NCI-H2107 treated with DMSO at 0.1 percent for 48 hours (cell line): ENCODE data around the gene PEX3.
"Not testable (repeated sequence)": the region's sequence is repeated elsewhere in the genome, so short reads cannot be mapped to it uniquely, and the experiment has no call there.

ENCODE experiments used
- DNase-seq: peaks from one replicate; lab custom pipeline; 2025; ENCODE audit not compliant: unreplicated experiment; lab: John Stamatoyannopoulos, UW

Gene PEX3

DNA sequence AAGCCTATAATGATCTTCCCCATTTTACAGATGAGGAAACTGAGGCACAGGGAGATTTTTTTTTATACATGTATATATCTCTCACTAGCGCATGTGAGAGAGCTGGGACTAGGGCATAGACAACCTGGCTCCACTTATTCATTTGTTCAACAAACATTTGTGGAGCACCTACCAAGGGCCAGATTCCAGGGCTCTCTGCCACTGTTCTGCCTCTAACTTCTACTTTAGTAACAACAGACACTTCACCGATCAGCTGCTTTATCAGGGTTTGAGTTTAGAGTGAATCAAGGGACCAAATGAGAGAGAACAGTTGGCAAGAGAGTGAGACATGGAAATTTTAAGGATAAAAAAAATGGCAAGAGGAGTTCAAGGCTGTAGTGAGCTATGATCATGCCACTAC is 7.5 kb upstream of the PEX3 start:
- no peak for DNase-seq

DNA sequence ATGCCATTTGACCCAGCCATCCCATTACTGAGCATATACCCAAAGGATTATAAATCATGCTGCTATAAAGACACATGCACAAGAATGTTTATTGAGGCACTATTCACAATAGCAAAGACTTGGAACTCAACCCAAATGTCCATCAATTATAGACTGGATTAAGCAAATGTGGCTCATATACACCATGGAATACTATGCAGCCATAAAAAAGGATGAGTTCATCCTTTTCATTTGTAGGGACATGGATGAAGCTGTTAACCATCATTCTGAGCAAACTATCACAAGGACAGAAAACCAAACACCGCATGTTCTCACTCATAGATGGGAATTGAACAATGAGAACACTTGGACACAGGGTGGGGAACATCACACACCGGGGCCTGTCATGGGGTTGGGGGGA is 2.7 kb upstream of the PEX3 start:
- not testable (repeated sequence) for DNase-seq

DNA sequence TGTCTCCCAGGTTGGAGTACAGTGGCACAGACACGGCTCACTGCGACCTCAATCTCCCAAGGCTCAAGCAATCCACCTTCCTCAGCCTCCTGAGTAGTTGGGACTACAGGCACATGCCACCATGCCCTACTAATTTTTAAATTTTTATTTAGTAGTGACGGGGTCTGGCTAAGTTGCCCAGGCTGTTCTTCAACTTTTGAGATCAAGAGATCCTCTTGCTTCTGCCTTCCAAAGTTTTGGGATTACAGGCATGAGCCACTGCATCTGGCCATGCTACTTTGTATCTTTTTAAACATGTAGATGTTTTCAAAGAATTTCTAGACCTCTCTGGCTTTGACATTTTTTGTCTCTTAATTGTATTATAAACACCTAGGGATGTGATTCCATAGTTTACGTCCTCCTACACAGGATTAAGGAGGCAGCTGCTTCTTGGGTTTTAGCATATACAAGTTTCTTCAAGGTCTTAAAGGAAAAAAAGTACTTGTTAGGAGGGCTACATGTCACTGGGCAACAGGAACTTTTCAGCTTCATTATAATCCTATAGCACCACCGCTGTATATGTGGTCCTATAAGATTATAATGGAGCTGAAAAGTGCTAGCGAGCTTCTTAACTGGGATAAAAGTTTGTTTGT is 1.4 kb upstream of the PEX3 start:
- DNase-seq = no peak

DNA sequence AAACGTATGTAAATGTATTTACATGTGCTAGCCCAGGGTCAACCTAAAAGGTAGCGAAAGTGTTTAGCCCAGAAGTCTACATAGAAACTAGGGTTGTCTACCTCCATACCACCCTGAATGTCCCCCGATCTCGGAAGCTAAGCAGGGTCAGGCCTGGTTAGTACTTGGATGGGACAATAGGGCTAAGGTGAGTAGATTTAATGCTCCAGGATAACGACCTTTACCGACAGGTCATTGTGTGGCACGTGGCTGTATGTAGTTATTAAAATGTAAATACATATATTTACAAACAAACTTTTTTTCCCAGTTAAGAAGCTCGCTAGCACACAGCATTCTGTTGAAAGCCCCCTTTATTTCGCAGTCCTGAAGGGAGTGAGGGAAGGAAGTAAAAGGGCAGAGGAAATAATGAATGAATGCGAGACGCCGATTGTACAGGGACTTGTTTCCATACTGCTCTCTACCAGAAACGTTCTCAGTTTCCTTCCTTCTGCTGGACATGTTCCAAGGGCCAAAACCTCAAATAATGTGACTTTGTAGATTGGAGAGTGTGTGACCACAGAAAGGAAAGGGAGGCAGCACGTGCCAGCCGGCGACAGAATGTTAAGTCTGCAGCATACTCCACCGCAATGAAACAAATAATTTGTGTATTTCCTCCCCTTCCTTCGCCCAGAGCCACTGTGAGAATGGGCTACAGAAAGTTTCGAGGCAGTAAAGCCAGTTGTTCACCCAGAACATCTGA is 722 bp upstream of the PEX3 start:
- peak; percentile 18 for DNase-seq

DNA sequence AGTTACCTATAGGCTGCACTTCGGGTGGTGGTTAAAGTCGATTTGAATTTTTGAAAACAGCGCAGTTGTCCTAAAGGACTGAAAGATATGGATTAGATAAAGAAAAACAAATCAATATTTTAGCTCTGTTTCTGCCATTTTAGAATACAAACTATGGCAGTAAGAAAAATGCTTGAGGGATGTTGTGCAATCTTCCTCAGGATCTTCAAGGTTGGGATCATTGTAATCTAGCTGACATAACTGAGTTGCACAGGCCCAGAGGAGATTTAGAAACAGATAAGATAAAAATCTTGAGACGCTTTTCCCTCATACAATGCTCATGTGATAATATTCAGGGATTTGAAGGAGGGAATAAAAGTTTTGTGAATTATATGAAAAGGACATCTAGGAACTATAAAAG is 926 bp downstream of the PEX3 start:
- no peak for DNase-seq

DNA sequence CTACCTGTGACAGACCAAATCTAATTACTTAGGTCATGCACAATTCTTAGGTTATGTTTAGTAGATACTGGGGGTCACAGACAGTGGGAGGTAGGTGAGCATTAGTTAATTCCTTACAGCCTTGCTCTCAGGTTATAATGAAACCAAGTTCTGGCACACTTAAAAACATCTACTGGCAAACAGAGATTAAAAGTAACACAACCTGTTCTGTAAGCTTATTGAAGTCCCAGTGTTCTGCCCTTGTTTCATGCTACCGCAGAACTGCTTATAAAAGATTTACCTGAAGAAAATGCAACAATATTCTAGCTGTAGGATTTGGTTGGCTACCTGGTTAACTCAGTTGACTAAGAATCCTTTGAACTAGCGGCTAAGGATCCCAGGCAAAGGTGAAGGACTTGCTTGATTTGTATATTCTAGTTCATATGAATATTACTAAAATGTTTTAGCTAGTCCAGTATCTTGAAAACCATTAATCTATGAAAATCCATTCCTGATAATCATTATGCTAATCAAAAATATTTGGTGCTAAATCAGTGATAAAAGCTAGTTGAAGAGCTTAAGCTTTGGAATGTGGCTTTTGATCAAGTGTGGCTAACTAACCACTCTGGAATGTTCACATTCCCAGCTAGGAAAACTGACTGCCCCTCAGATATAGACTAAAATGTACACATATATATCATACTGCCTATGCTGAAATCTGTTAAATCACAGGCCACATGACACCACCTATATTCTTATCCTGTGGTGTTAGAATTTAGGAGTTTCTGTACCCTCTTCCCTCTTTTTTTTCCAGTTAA is 7.2 kb downstream of the PEX3 start:
- DNase-seq = no peak

DNA sequence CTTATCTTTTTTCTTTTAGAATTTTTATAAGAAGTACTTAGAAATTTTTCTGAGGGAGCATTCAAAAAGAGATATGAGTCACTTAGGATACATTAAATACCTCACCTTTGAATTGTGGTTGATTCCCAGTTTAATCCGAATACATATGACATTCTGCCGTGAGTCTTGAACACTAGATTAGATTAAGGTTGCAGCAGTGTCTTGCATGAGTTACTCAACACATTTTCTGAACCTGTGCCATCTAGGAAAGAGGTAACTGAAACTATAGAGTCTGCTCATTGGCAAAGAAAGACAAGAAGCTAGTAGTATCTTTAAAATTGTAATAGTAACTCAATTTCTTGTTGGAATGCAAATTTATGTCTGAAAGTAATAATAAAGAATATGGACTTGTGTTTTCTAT is 14.9 kb downstream of the PEX3 start:
- DNase-seq = no peak

DNA sequence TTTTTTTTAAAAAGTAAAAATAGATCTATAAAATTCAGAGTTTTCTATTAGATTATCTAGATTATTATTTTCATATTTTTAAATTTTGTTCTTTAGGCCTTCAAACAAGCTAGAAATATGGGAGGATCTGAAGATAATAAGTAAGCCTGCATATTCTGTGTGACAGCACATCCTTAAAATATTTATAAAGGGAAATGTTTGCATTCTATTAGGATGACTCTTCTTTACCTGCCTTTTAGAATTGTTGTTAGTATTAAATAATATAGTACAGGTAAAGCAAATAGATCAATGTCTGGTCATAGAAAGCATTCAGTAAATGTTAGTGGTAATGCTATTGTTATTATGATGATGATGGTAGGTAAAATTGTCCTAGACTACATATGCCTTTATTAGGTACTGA is 17.4 kb downstream of the PEX3 start:
- DNase-seq = no peak

DNA sequence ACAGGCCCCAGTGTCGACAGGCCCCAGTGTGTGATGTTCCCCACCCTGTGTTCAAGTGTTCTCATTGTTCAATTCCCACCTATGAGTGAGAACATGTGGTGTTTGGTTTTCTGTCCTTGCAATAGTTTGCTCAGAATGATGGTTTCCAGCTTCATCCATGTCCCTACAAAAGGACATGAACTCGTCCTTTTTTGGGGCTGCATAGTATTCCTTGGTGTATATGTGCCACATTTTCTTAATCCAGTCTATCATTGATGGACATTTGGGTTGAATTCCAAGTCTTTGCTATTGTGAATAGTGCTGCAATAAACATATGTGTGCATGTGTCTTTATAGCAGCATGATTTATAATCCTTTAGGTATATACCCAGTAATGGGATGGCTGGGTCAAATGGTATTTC is 18.2 kb downstream of the PEX3 start:
- not testable (repeated sequence) for DNase-seq

DNA sequence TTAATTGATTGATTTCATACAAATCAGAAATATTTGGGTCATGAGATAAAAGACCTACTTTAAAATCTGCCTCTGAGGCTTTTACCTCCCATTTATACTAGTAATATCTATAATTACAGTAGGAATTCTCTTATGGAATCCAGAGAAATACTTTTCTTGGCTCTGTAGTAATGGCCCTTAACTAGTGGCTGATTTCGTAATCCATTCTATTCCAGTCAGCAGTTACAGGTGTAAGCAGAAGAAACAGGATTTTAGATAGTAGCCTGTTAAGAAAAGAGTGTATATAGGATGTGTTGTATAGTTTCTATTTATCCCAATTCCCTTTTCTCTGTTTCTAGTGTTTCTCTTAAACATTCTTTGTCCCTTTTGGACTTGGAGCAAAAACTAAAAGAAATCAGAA is 21.2 kb downstream of the PEX3 start:
- no peak for DNase-seq

DNA sequence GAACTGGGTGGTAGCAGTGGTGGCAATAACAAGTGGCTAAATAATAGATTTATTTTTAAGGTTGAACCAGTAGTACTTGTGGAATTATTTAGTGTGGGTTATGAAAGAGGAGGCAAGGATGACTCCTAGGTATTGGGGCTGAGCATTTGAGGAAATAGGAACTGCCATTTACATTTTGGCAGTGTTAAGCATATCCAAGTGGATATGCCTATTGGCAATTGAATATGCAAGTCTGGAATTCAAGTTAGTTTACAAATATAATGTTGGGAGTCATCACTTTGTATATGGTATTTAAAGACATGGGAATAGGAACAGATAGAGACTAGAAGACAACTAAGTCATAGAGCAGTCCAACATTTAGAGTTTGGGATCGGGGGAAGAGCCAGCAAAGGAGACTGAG is 25.9 kb downstream of the PEX3 start:
- no peak for DNase-seq

DNA sequence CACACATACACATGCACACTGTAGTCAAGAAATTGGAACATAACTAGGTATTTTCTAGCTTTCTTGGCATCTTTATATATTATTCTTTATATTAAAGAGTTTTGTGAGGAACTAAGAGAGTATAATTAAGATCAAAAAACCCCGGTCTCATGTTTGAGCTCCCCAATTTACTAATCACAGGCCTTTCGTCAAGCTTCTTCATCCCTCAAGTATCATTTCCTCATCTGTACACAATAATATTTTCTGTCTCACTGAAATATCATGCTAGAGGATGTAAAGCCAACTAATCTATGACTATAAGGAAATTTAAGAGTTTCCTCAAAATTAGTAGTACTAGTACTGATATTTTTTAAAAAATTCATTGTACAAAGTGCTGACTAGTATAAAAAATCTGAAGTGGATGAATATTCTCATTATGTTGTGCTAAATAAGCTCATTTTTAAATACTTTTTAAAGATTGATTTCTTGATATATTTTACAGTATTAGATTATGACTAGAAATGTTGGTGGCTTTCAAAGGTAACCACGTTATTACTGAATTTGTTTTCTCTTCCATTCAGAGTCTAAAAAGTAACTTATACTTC is 28.0 kb downstream of the PEX3 start:
- no peak for DNase-seq

DNA sequence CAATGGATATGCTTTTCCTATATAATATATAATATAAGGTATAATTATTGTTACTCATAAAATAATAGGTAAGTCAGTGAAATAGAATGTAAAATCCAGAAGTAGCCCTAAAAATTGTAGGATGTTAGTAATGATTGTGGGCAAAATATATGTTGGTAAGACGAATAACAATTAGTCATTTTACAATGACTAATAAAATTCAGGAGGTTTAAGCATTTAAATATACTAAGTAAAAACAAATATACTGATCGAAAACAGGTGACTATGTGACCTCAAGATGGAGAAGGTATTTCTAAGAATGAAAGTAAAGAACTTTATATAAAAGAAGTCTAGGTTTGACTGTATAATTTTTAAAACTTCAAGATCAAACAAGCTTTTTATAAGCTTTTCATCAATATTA is 32.0 kb downstream of the PEX3 start:
- no peak for DNase-seq

DNA sequence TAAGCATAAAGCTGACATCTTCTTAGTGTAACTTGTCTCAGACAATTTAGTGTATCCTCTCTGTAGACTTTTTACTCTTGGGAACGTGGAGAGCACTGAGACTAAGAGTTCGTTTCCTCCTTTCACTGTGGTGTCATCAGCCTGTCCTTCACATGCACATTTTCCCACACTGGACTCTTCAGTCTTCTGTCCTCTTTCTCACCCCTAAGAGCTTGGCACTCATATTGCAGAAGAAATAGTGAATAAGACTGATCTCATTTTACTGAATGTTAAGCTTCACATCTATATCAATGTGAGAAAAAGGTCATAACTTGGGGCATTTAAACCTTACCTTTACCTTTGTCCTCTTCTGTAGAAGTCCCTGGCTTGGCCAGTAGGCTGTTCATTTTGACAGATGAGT is 35.4 kb downstream of the PEX3 start:
- DNase-seq = no peak

DNA sequence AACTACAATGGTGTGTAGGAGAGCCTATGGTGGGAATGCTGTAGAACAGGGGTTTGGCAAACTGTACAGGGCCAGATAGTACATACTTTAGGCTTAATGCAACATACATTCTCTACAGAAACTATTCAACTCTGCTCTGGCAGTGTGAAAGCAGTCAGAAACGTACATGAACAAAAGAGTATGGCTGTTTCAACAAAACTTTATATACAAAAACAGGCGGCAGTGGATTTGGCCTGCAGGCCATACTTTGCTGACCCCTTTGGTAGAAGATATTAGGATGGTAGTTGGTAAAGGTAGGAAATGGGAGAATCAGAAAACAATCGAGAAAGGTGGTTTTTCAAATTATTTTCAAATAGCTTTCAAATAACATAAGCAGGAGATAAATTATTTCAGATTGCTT is 36.1 kb downstream of the PEX3 start:
- DNase-seq = no peak

DNA sequence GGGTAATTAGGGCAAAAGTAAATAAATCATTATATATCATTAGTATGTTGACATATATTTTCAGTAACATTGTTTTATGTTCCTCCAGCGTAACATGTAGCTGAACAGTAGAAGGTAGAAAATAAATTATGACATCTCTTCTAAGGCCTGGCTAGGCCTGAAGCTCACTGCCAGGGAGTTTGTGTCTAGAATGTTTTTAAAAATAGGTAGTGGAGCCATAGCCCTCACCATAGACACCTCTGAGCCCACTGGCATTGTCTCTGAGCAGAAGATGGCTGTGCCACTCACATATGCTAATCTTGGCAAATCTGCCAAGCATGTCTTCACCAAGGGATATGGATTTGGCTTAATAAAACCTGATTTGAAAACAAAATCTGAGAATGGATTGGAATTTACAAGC is 39.6 kb downstream of the PEX3 start:
- DNase-seq = no peak

DNA sequence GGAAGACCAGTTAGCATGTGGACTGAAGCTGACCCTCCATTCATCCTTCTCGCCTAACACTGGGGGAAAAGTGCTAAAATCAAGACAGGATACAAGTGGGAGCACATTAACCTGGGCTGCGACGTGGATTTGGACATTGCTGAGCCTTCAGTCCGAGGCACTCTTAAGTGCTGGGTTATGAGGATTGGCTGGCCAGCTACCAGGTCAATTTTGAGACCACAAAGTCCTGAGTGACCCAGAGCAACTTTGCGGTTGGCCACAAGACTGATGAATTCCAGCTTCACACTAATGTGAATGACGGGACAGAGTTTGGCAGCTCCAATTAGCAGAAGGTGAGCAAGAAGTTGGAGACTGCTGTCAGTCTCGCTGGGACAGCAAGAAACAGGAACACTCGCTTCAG is 40.2 kb downstream of the PEX3 start:
- DNase-seq = no peak

DNA sequence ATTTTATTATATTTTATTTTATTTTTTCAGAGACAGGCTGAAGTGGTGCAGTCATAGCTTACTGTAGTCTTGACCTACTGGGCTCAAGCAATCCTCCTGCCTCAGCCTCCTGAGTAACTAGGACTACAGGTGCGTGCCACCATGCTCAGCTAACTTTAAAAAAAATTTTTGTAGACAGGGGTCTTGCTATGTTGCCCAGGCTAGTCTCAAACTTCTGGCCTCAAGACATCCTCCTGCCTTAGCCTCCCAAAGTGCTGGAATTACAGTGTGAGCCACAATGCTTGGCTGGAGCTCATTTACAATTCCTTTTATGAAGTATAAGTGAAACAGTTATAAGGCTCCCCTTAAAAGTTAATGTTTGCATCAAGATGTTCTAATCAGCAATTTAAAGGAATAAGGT is 46.4 kb downstream of the PEX3 start:
- no peak for DNase-seq

DNA sequence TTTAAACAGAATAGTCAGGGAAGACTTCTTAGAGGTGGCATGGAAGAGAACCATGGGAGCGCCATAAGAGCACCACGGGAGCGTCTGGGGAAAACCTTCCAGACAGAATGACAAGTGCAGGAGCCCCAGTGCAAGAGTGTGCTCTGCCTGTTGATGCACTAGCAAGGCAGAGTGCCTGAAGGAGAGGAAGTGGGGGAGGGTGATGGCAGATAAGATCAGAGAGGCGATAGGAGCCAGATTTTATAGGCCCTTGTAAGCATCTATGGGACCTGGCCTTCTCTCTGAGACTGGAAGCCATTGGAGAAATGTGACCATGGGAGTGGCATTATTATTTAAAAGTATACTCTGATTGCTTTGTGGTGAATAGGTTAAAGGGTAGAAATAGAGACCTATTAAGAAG is 47.8 kb downstream of the PEX3 start:
- DNase-seq = no peak

DNA sequence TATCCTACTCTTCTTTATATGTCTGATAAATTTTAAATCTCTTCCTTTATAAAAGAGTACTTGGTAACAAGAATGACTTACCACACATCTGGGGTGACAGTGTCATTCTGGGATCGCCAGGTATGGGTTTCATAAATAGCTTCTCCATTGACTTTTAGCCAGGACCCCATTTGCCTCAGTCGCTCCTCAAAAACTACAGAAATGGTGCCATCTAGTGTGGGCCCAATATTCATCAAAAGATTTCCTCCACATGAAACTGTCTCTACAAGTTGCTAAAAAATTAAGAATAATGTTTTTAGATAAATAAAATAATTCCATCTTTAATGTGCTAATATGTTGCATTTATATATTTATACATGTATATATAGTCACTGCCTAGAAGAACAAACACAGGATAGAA is 51.2 kb downstream of the PEX3 start:
- DNase-seq = no peak

DNA sequence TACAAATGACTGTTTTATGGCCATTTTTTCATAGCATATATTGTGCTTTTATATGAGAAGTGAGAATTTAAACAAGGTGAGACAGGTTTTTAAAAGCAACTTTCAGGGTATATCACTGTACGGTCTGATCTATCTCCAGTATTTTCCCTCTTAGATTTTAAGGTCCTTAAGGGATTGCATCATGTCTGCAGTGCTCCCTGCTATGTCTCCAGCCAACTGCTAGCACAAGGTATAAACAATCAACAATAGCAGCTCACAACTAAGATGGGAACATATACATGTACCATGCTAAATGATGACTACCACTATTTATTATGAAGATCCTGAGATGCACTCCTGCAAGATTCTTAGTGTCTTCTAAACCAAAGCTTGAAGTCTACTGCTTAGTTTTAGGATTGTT is 53.8 kb downstream of the PEX3 start:
- no peak for DNase-seq

DNA sequence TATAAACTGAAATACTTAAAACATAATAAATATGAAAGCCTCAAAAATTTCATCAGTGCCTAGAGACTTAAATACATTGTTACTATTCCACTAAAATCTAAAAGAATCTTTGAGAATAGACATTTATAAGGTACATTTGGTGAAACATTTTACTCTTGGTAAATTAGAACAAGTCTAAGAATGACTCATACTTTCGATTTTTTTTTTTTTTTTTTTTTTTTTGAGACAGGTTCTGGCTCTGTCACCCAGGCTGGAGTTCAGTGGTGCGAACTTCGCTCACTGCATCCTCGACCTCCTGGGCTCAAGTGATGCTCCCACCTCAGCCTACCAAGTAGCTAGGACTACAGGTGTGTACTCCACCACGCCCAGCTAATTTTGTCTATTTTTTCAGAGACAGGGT is 54.5 kb downstream of the PEX3 start:
- no peak for DNase-seq
